Liver (tissue), 9 donors: ENCODE data around the gene LY86. TPM values are rescaled to one million over a fixed set of nuclear protein-coding genes. Genes with fewer than 3 reads are reported as not detected.
A peak's percentile ranks its signal among the peaks of the same experiment; 100 is the strongest.
"Not testable (repeated sequence)": the region's sequence is repeated elsewhere in the genome, so short reads cannot be mapped to it uniquely, and the experiment has no call there.

ENCODE experiments used
- DNase-seq: peaks from one replicate; pipeline ENCODE4 v3.0.0-alpha.2; 2017; ENCODE audit warnings: low spot score
- H3K27ac ChIP-seq, 2 donors: one replicate each; pipeline ENCODE4 v1.7.0; 2013; ENCODE audit warnings: inconsistent platforms in 2 of 2, low read length in 2 of 2, control low read depth in 1 of 2, low read depth in 1 of 2, mild to moderate bottlenecking in 1 of 2
- H3K27me3 ChIP-seq, 4 donors: one replicate each; pipeline versions ENCODE4 v1.6.1 to v1.7.0; 2013; ENCODE audit warnings: low read length in 3 of 4, inconsistent platforms in 1 of 4, mild to moderate bottlenecking in 1 of 4, moderate library complexity in 1 of 4; ENCODE audit not compliant: control insufficient read depth in 4 of 4, insufficient read depth in 4 of 4
- H3K36me3 ChIP-seq, 4 donors: one replicate each; pipeline versions ENCODE4 v1.6.1 to v1.7.0; 2013; ENCODE audit warnings: low read length in 3 of 4, mild to moderate bottlenecking in 3 of 4, low read depth in 1 of 4, moderate library complexity in 1 of 4; ENCODE audit not compliant: control insufficient read depth in 4 of 4, insufficient read depth in 3 of 4
- H3K4me1 ChIP-seq, 4 donors: one replicate each; pipeline versions ENCODE4 v1.6.1 to v1.7.0; 2013; ENCODE audit warnings: low read length in 3 of 4, mild to moderate bottlenecking in 3 of 4, moderate library complexity in 1 of 4; ENCODE audit not compliant: control insufficient read depth in 4 of 4, insufficient read depth in 4 of 4
- H3K4me3 ChIP-seq, 3 donors: one replicate each; pipeline versions ENCODE4 v1.6.1 to v1.7.0; 2013; ENCODE audit warnings: low read length in 3 of 3, control low read depth in 1 of 3, low read depth in 1 of 3, mild to moderate bottlenecking in 1 of 3
- H3K9ac ChIP-seq, 2 donors: one replicate each; pipeline ENCODE4 v1.7.0; 2013; ENCODE audit warnings: low read length in 2 of 2, mild to moderate bottlenecking in 2 of 2, moderate library complexity in 2 of 2, control low read depth in 1 of 2, low read depth in 1 of 2
- H3K9me3 ChIP-seq, 4 donors: one replicate each; pipeline versions ENCODE4 v1.6.1 to v1.7.0; 2013; ENCODE audit warnings: low read length in 3 of 4; ENCODE audit not compliant: control insufficient read depth in 4 of 4
- FOXA2 ChIP-seq: IDR thresholded peaks from 2 replicates; pipeline ENCODE4 v1.6.1; 2016; ENCODE audit warnings: antibody characterized with exemption
- NR2F2 ChIP-seq: IDR thresholded peaks from 2 replicates; pipeline ENCODE4 v1.6.1; 2016; ENCODE audit warnings: antibody characterized with exemption
- RAD21 ChIP-seq, 2 donors: IDR thresholded peaks; 2 replicates each; pipeline ENCODE4 v1.6.1; 2016; ENCODE audit warnings: antibody characterized with exemption in 2 of 2, mild to moderate bottlenecking in 2 of 2
- REST ChIP-seq: IDR thresholded peaks from 2 replicates; pipeline ENCODE4 v1.6.1; 2016; ENCODE audit warnings: antibody characterized with exemption, mild to moderate bottlenecking
- RXRA ChIP-seq, 2 donors: IDR thresholded peaks; 2 replicates each; pipeline ENCODE4 v1.6.1; 2017 to 2018; ENCODE audit warnings: antibody characterized with exemption in 2 of 2, mild to moderate bottlenecking in 1 of 2
- TAF1 ChIP-seq: conservative IDR thresholded peaks from 2 replicates; pipeline ENCODE4 v1.6.1; 2016; ENCODE audit warnings: antibody characterized with exemption, mild to moderate bottlenecking
- YY1 ChIP-seq: IDR thresholded peaks from 2 replicates; pipeline ENCODE4 v1.6.1; 2016; ENCODE audit warnings: antibody characterized with exemption, mild to moderate bottlenecking
- WGBS: extraction: QIAGEN DNeasy Blood & Tissue Kit; methylation state at CpG from one replicate; pipeline ENCODE4 v1.1.7; 2013; 5-methylcytosine and 5-hydroxymethylcytosine counted together
- polyA plus RNA-seq, 2 donors: library from polyadenylated mRNA; stranded (reverse) in 1 of 2; unstranded in 1 of 2; fragments of 200-250 nt in 1 of 2; fragments of >200 nt in 1 of 2; fragmentation: Nextera tagmentation in 1 of 2; extraction: Ambion mirVana in 1 of 2; gene quantifications; one replicate each; pipeline versions ENCODE4 v1.2.1 to v1.2.3, GENCODE V29; 2013 to 2015
- total RNA-seq, 2 donors: library from RNA; depleted of rRNA; stranded (reverse); fragments of >200 nt; gene quantifications; one replicate each; pipeline ENCODE4 v1.2.3, GENCODE V29; 2014
- TF ChIP-seq, protein P1 (sequence below): IDR thresholded peaks from 2 replicates; pipeline ENCODE4 v1.6.1; 2016; ENCODE audit warnings: antibody characterized with exemption
- donor health status: healthy.
- donor health status: healthy.
- donor health status: healthy.
- donor health status: healthy.
- donor health status: healthy.

Gene LY86
- total and polyA plus RNA-seq, 4 donors, result 1.4 to 7.8 (median 3.7) TPM

DNA sequence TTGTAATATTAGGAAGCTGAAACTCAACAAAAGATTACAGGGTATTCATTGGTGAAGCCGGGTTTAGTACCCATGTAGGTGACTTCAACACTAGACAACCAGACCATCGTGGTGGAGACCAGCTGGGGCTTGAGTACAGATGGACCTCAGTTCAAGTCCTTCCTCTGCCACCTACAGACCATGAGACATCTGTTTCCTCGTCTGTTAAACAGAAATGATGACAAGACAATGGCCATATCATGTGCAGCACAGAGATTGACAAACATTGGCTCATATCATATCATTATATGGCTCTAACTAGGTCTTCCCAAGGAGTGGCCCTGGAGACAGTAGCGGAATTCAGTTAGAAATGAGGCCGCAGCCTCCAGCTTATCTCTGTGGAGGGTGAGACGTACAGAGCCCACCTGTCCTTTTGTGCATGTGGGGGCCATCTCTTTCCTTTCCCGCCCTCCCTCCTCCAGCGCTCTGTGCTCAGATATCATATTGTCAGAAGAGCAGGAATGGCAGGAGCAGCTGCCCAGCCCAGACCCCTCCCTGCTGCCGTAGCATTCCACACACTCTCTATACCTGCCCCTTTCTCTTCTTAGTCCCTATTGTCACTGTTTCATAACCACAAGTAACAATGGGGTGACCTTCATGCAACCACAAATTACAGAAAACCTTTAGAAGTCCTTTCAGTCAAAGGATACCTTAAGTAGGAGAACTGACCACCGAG lies 75.1 kb downstream of the LY86 start:
- TF ChIP-seq FOXA2, result no peak
- TF ChIP-seq, protein P1, sequence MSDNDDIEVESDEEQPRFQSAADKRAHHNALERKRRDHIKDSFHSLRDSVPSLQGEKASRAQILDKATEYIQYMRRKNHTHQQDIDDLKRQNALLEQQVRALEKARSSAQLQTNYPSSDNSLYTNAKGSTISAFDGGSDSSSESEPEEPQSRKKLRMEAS, result no peak
- TF ChIP-seq TAF1, result no peak
- Histone ChIP-seq H3K4me3 (no peak overlapping the region), H3K9me3 (no peaks in the 10 kb centered on the region), H3K27me3 (no peaks in the 10 kb centered on the region), H3K27ac (no peak overlapping the region), H3K36me3 (no peaks in the 10 kb centered on the region), H3K9ac (no peak overlapping the region), H3K4me1 (peaks cover under 1 to 8% (median 5%) of the 10 kb centered on the region in 4 donors)
- WGBS, result 95% methylated on average over 10 of the region's 10 CpGs
- no peak for DNase-seq

DNA sequence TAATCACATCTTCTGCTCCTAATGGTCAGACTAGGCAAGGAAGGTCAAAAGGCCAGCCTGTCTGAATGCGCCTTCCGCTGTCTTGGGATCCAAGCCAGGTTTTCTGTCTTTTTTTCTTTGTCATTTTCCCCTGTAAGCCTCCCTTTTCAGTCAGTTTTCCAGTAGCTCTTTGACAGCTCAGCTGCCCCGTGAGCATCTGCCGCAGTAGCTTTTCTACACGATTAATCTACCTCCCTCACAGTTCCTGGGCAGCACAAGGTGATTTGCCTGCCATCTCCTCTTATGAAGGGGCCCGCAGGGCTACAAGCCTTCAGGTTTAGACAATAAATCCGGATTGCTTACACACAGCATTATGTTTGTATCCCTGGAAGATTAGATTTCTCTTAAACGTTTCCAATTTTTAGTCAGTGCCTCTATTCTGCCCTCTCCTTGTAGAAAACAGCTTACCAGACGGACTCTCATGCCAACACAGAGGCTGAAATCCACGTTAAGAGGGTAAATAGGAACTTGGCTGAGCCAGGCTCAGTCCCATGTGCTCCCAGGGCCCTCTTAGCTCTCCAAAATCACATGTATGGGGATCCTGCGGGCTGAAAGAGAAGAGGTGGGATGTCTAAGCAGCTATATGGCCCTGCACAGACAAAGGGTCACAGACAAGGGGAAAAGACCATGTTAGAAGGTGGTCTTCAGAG lies 77.2 kb downstream of the LY86 start:
- WGBS, result 75% methylated on average over 11 of the region's 11 CpGs
- Histone ChIP-seq H3K27ac (no peak overlapping the region), H3K27me3 (no peaks in the 10 kb centered on the region), H3K36me3 (no peaks in the 10 kb centered on the region), H3K9ac (no peak overlapping the region), H3K4me3 (no peak overlapping the region), H3K9me3 (no peaks in the 10 kb centered on the region), H3K4me1 (peaks cover 4 to 8% (median 5%) of the 10 kb centered on the region in 4 donors)
- DNase-seq, result no peak
- TF ChIP-seq RAD21 (IDR thresholded peaks at IDR 0.05) (no peak), TAF1 (no peak), REST (no peak), NR2F2 (peak; percentile 72), FOXA2 (no peak), YY1 (no peak), RXRA (IDR thresholded peaks at IDR 0.05) (no peak)
- TF ChIP-seq, protein P1, result no peak

GRCh38 chr6:6670150-6670549 lies 81.6 kb downstream of the LY86 start:
- not testable (repeated sequence) for H3K9me3 ChIP-seq, H3K4me3 ChIP-seq, H3K27me3 ChIP-seq, H3K36me3 ChIP-seq, DNase-seq, H3K9ac ChIP-seq, H3K4me1 ChIP-seq, H3K27ac ChIP-seq
- WGBS, result 85% methylated on average over 3 of the region's 3 CpGs
